Stimulated activated CD4-positive, alpha-beta T cell treated with anti-CD3 and anti-CD28 coated beads, TNF-alpha, amount 100 ng/mL, for 48 hours (primary cell): ENCODE measurements around the gene KRT15.

ENCODE experiments used
- DNase-seq, 3 donors: peaks; one replicate each; pipeline ENCODE4 v3.0.0-alpha.2; 2020; ENCODE audit warnings: low read depth in 3 of 3

KRT15 gene

DNA sequence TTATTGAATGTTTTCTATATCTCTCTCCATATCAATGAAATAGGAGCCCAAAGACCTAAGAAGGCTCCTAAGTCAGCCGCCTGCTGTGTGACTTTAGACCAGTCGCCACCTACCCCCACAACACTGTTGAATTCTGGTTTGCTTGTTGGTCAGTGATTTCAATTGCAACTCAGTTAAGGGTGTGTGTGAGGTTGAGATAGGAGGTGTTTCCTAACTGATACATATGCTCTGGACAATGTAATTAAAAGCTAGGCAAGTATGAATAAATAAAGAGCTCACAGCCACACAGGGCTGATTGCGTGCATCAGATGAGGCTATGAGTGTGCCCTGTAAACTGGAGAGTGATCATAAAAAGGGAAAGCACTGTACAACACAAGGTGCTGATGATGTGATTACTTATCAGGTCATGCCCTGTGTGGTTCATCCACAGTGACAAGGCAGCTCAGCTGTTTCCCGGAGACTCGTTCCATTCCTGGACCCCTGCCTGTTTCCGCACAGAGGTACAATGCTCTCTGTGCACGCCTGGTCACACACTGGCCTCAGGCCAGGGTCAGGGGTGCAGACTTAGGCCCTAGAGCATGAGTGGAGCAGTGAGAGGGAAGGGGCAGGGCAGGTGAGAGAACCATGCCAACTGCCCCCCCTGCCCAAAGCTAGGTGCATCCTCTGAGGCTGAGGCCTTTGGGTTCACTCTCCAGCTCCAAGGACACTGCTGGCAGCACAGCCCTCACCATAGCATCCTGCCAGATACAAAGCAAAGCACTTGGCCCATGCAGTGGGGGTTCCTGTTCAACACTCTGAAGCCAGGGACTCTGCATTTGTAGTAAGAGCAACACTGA is 34.5 kb downstream of the KRT15 start:
- DNase-seq = no peak

DNA sequence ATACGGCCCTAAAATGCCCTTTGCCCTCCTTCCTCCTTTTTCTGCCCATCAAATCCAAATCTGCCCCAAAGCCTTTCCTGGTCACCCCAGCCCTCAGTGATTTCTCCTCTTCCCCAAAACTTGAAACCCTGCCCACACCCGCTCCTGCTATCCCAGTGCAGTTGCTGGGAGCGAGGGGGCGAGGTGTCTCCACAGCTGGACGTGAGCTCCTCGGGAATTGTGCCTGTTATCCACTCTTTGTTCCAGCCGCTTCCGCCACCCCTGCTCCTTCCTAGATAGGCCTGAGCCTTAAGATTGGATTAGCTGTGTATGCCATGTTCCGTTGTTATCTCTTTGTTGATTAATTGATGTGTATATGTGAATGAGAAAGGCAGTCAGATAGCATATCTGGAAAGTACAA is 35.2 kb downstream of the KRT15 start:
- no peak for DNase-seq

DNA sequence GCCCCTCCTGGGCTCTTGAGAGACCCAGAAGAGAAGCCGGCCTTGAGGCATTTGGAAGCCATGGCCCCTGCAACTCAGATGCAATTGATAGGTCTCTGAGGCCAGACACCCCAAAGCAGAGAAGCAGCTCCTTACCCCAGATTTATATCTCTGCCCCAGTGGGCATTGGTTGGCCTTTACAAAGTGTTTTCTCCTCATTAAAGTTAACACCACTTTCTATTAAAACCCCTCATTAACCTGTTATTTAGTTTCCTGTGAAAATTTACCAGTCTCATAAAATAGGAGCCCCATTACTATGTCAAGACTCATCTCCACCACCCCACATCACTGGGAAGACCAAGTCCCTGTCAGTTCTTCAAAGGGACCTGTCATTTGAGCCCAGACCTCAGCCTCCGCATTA is 37.7 kb downstream of the KRT15 start, which contains the start of gene KRT35:
KRT35 (minus strand) TSS at position 116 of the 400 bp plus-strand sequence; CDS start at position 62, 54 bp downstream.
- no peak for DNase-seq

DNA sequence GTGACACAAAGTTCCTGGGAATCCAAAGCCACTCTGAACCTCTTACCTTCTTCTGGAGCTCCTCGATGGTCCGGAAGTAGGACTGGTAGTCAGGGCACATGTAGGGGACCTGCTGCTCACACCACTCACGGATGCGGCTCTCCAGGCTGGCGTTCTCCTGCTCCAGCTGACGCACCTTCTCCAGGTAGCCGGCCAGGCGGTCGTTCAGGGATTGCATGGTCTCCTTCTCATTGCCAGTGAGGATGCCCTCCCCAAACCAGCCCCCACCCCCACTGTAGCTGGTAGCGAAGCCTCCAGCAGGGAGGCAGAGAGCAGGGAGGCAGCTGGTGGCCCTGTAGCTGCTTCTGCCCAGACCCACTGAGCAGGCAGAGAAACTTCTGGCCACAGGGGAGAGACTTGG is 38.1 kb downstream of the KRT15 start:
- no peak for DNase-seq

DNA sequence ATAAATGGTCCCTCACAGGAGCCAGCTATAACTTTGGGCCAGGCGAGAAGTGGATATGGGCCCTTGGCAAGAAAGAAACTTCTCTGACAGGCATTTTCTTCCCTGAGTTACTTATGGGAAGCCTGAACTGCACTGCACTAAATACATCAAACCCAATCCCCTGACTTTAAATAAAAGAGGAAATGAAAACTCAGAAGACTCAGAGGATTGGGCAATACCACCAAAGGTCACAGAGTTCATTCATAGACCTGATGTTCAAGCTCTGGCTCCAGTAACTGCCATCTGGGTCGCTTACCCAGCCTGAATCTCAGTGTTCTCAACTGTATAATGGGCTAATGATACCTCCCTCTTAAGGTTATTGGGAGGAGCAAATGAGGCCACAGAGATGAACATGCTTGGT is 38.6 kb downstream of the KRT15 start:
- no peak for DNase-seq

DNA sequence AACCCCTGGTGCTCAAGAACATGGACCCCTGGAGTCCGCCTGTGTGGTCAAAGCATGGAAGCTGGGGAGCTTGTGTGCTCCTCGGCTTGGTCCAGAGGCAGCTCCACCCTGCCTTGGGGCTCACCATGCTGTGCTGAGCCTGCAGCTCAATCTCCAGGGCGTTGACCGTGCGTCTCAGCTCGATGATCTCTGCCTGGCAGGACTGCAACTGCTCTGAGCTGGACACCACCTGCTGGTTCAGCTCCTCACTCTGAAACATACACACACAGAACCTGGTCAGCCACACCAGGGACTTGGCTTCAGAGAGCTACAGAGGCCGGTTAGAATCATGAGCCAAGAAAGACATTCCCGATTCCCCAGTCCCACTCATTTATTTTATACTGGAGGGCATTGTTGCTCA is 40.5 kb downstream of the KRT15 start:
- DNase-seq = no peak

DNA sequence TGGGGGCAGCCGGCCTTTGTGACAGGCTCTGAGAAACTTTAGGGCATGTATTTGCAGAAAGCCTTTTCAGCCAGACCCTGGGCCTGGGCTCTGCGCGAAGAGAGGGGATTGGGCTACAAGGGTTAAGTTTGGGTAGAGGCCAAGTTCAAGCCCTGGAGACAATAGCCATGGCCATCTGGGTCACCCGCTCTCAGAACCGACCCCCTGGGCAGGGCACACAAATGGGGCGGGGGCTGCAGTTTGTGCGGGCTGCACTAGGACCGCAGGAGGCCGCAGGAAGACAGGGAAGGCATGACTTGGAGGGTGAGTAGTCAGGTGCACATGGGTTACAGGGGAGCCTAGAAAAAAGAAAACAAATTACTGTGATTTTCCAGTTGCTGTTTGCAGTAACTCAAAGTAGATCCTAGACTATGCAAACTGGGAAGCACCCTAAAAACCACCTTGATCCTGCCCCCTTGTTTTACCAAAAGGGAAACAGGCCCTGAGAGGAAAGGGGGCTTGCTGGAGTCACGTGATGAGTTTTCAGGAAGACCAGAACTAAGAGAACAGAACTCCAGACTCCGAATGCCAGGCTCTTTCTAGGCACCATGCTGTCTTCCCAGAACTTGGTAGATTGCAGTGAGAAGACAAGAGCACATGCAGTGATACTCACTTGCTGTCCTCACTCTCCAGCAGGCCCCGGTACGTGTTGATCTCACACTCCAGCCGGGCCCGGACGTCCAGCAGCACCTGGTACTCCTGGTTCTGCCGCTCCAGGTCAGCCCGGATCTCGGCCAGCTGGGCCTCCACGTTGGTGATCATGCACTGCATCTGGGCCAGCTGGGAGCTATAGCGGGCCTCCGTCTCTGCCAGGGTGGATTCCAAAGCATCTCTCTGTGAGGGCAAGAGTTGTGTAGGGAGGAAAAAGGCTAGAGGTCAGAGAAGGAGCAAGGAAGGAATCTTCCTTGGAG is 41.5 kb downstream of the KRT15 start:
- no peak for DNase-seq

DNA sequence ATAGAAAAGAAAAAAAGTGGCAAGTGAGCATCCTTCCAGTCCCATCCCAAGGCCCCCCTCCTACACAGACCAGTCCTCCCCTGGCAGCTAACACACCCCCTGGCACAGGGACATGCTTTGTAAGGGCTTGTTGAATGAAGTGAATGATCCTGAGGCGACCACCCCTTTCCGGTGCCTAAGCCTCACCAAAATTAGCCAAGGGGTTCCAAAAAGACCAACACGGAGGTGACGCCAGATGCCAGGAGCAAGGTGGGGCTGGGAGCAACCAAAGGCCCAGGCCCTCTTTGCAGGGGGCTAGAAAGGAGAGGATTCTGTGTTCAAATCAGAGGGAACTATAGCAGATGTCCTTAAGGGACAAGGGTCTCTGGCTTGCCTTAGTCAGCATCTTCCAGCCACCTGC is 43.3 kb downstream of the KRT15 start:
- no peak for DNase-seq

DNA sequence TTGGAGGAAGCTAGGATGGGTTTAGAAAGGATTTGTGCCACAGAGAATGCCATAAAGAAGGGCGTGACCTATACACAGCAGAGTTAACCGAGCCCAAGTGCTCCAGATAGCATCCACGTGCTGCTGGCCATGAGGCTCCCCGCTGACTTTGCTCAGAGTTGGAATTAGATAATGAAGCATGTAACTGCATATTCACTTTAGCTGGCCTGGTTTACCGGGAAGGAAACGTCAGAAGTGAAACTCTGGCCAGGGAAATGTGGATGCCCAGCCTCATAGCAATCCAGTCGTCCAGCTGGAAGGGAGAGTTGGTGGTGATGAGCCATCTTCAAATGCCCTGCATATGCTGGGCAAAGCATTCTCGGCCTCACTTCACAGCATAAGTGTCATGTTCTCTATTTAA is 43.8 kb downstream of the KRT15 start:
- no peak for DNase-seq

DNA sequence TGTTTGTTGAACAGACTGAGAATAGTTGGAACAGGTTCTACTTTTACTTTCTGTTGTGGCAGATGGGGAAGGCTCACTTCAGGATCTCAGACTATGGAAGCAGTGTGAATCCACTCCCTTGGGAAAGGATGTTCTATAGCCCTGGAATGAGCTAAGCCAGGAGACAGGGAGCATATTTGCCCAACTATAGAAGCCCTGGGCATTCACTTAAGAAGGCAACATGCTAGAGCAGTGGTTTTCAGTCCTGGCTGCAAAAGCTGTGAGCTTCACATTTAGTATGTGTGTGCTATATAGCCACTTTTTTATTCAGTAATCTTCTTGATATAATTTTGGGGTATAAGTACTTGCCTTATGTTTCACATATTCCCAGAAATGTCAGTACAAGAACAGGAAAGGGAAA is 50.3 kb downstream of the KRT15 start:
- DNase-seq = no peak

DNA sequence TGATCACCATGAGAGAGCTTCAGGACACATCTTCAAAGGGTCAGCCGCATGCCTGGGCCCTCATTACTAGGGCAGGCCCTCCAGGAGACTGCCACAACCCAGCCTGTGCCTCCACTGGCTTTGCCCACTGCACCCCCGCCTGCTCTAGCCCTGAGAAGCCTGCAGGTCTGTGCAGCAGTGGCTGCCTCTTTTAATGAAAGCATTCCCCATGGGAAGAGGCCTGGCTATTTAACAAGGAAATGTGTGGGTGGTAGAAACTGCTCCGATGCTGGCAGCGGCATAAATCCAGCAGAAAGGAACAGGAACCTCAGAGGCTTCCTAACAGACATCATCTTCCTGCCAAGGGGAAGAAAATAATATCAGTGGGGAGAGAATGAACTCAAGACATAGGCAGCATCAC is 51.1 kb downstream of the KRT15 start:
- no peak for DNase-seq

DNA sequence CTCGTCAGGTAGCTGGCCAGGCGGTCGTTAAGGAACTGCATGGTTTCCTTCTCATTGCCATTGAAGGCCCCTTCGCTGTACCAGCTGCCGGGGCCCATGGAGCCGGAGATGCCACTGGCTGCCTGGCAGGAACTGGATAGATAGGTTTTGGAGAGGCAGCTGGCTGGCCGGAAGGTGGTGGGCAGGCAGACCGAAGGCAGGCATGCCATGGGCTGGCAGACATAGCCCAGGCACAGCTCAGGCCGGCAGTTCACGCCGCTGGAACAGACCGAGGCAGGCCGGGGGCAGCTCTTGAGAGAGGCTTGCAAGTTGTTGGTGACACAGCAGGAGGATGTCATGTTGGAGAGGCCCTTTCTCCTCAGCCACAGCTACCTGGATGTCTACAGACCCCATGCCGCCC is 51.7 kb downstream of the KRT15 start, which contains the start of gene KRT32:
KRT32 (minus strand) TSS at position 399 of the 400 bp plus-strand sequence; CDS start at position 338, 61 bp downstream.
- no peak for DNase-seq

DNA sequence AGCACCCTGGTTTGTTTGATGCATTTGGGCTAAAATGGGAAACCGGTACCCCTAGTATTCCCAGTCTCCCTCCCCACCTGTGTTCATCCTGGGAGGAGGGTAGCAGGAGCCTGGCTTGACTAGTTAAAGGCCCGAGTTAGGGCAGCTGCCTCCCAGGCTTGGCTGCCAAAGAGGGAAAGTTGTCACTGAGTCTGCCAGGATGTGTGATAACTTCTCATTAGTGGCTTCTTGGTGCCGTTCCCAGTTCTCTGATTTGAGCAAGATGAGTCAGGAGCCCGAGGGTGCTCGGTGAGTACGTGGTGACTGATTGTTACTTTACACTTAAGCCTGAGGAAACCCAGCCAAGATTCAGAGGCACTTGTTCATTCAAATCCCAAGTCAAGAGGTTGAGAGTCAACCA is 54.0 kb downstream of the KRT15 start:
- DNase-seq = no peak

DNA sequence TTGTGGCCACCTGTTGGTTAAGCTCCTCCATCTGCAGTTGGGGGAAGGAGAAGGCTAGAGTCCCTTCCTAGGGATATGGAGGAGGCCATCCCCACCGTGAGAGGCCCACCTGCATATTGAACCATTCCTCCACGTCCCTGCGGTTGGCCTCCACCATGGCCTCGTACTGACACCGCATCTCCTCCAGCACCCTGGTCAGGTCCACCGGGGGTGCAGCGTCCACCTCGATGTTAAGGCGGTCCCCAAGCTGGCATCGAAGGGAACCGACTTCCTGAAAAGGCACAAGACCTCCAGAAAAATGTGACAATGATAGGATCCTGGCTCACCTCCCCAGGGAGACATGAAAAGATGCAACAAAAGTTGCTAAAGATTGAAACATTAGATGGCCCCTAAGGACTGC is 54.5 kb downstream of the KRT15 start:
- DNase-seq = no peak

DNA sequence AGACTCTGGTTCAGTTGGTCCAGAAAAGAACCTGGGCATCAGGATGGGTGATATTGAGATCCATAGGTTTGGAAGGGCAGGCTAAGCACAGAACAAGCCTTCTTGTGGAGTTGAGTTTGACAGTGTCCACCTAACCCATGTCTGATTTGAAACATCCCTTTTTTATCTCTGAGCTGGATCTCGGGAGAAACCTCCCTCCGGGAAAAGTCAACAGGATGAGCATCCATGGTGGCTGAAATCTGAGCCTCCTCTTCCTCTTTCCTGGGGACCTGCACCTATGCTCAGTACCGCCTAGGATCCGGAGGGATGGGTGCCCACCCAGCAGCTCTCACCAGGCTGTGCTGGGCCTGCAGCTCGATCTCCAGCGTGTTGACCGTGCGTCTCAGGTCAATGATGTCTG is 54.9 kb downstream of the KRT15 start:
- DNase-seq = no peak
